ENCODE data around the gene NOL7. TPM values are rescaled to one million over a fixed set of nuclear protein-coding genes. Genes with fewer than 3 reads are reported as not detected.

Gene NOL7
- total and polyA plus RNA-seq, 2 of the 4 experiments (the other 2 are of a cell fraction), result 21.3 to 34.5 TPM

DNA sequence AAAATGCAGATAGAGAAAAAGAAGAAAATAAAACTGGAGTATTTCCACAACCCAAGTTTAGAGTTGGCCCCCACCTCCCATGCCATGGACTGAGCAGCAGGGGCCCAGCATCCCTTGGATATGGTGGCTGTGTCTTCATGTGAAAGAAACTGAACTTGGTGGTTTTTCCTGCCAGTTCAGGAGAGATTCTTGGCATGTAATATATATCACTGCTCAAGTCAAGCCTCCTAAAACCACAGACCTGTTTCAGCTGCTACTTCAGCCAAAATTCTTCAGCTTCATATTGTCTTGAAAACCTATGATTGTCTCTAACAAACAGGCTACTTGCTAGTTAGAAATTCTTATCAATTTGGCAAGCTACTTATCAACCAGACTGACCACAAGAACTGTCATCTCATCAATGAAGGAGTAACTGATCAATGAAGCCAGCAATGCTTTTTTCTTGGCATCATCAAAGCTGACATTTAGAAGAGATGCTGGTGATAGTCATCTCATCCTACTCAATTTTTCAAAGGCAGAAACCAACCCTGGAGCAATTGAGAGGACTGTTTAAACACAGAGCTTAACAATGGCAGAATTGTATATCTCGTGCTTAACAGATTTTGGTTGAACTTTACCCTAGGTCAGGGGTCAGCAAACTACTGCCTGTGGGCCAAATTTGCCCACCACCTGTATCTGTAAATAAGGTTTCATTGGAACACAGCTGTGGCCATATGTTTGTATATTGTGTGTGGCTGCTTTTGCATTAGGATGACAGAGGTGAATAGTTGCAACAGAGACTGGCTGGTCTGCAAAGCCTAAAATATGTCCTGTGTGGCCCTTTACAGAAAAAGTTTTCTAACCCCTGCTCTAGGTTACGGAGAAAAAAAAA, 10.4 kb upstream of the NOL7 start (continued):
- no peak for TF ChIP-seq RAD21 (IDR thresholded peaks at IDR 0.05; ENCODE audit: low read length)

GRCh38 chr6:13605634-13606033, 9.5 kb upstream of the NOL7 start:
- WGBS, 2 experiments (ENCODE audit: extremely low coverage in 2 of 2, insufficient read length in 1 of 2), result no CpG with 5 or more reads among the region's 4 CpGs
- DNase-seq (no peak), ATAC-seq (ENCODE audit: low read depth) (no peak)
- Histone ChIP-seq H2AK5ac (ENCODE audit: low read depth, low read length) (no peak overlapping the region), H3K36me3 (ENCODE audit: control insufficient read depth, insufficient read depth, low read length) (peaks cover 6% of the 10 kb centered on the region; the same call in 1 of the 2 replicates), H3K9me3 (ENCODE audit: control insufficient read depth, insufficient read depth, low read length) (no peaks in the 10 kb centered on the region), H2AFZ (replicated peaks; ENCODE audit: low read length, poor library complexity) (no peak overlapping the region), H2BK120ac (ENCODE audit: low read depth, low read length) (no peak overlapping the region), H3K4me1 (ENCODE audit: control insufficient read depth, insufficient read depth, low read length) (no peaks in the 10 kb centered on the region), H4K91ac (ENCODE audit: insufficient read depth, low read depth, low read length) (no peak overlapping the region), H2BK15ac (ENCODE audit: low read depth, low read length) (no peak overlapping the region), H3K4ac (ENCODE audit: low read depth, low read length) (no peak overlapping the region), H4K20me1 (ENCODE audit: insufficient read depth, low read length) (no peaks in the 10 kb centered on the region), H3K4me3 (ENCODE audit: insufficient read depth, low read depth, low read length) (no peak overlapping the region), H3K9me1 (ENCODE audit: insufficient read depth, low read length) (no peaks in the 10 kb centered on the region), H2BK20ac (ENCODE audit: low read depth, low read length) (no peak overlapping the region), H3K14ac (replicated peaks; ENCODE audit: low read depth, low read length) (no peak overlapping the region), H3K4me2 (ENCODE audit: low read depth, low read length) (no peak overlapping the region), H3K27ac (ENCODE audit: insufficient read depth, low read length) (no peak overlapping the region), H2AK9ac (replicated peaks; ENCODE audit: low read depth, low read length, poor library complexity) (no peak overlapping the region), H4K5ac (ENCODE audit: low read depth, low read length) (no peak overlapping the region), H3K9ac (ENCODE audit: low read depth, low read length) (no peak overlapping the region), H4K8ac (ENCODE audit: low read depth in 2 of 2, low read length in 2 of 2) (no peak overlapping the region), H3K56ac (ENCODE audit: extremely low read depth, insufficient read depth, low read length) (no peak overlapping the region), H3K18ac (ENCODE audit: low read depth, low read length) (no peak overlapping the region), H3K79me1 (ENCODE audit: low read depth in 1 of 2, low read length in 2 of 2) (no peaks in the 10 kb centered on the region), H2BK5ac (ENCODE audit: low read depth, low read length, poor library complexity, severe bottlenecking) (no peak overlapping the region), H3K23ac (ENCODE audit: low read depth, low read length) (no peak overlapping the region), H3K27me3 (ENCODE audit: control insufficient read depth, insufficient read depth, low read length) (no peaks in the 10 kb centered on the region)
- intact Hi-C loops (cut with micrococcal nuclease), result no loop called here
- POLR2A ChIA-PET (ENCODE audit: unreplicated experiment), result no interaction called here
- BruUV-seq (replicated peaks), result no TSS peak
- TF ChIP-seq NFE2L2 (IDR thresholded peaks at IDR 0.05; ENCODE audit: low read depth, low read length) (no peak), POLR2A (IDR thresholded peaks at IDR 0.05; ENCODE audit: low read depth, low read length) (no peak), RFX5 (IDR thresholded peaks at IDR 0.05; ENCODE audit: low read depth, low read length) (no peak), USF2 (IDR thresholded peaks at IDR 0.05; ENCODE audit: low read depth, low read length) (no peak), MAFK (IDR thresholded peaks at IDR 0.05; ENCODE audit: low read depth, low read length) (no peak), BHLHE40 (IDR thresholded peaks at IDR 0.05; ENCODE audit: low read depth, low read length) (no peak), RCOR1 (IDR thresholded peaks at IDR 0.05; ENCODE audit: insufficient replicate concordance, low read length) (no peak)
- in situ Hi-C loops (cut with MboI; ENCODE audit: low sequenced_read_pairs), result no loop called here
- CTCF ChIA-PET, result no interaction called here
- dilution Hi-C loops (cut with HindIII; ENCODE audit: low sequenced_read_pairs, unreplicated experiment), result no loop called here

Measured in IMR-90 (cell line).